B cell (primary cell): Measurements from ENCODE around the gene PARD3B. TPM values are rescaled to one million over a fixed set of nuclear protein-coding genes. Genes with fewer than 3 reads are reported as not detected.

Source experiments
- ATAC-seq: fragments of 200-7000 bp; cut with Tn5 transposase; one replicate; pipeline ENCODE4 v1.10.0; 2021; ENCODE audit warnings: low read depth, mild to moderate bottlenecking, moderate number of reproducible peaks, moderate library complexity
- CTCF ChIA-PET: fragments of 350-600 bp; sonication (Branson Sonifier 250); formaldehyde crosslinking; loops from one replicate; lab custom pipeline; 2021; ENCODE audit warnings: antibody characterized with exemption, inconsistent platforms; lab: Charles Lee
- POLR2A ChIA-PET: fragments of 350-600 bp; sonication (Branson Sonifier 250); formaldehyde crosslinking; loops from one replicate; lab custom pipeline; 2021; ENCODE audit warnings: antibody characterized with exemption; lab: Charles Lee
- DNase-seq: peaks from one replicate; pipeline ENCODE4 v3.0.0; 2013
- H2AFZ ChIP-seq: 2 replicates; pipeline ENCODE4 v1.6.1; 2012; ENCODE audit warnings: mild to moderate bottlenecking, low read depth, low read length; ENCODE audit not compliant: insufficient read depth, poor library complexity, severe bottlenecking
- H3K27ac ChIP-seq, 2 donors: 1 replicate in 1 of 2; 2 replicates in 1 of 2; pipeline ENCODE4 v1.5.1; 2012 to 2013; ENCODE audit warnings: low read length in 2 of 2, mild to moderate bottlenecking in 2 of 2, moderate library complexity in 1 of 2
- H3K27me3 ChIP-seq, 4 experiments: fragments of 200-600 bp in 1 of 4; sonication (generic) in 1 of 4; replicated peaks in 1 of 4; 1 replicate in 2 of 4; 2 replicates in 2 of 4; pipeline versions ENCODE4 v1.6.1 to v1.7.0; 2013 to 2016; ENCODE audit warnings: low read length in 3 of 4, mild to moderate bottlenecking in 2 of 4, mixed read lengths in 1 of 4, moderate library complexity in 1 of 4; ENCODE audit not compliant: insufficient read depth in 4 of 4, control insufficient read depth in 3 of 4; ENCODE audit errors: control extremely low read depth in 1 of 4
- H3K36me3 ChIP-seq, 2 experiments: replicated peaks in 1 of 2; 1 replicate in 1 of 2; 2 replicates in 1 of 2; pipeline versions ENCODE4 v1.6.1 to v1.7.1; 2013; ENCODE audit warnings: low read length in 1 of 2; ENCODE audit not compliant: insufficient read depth in 2 of 2, control insufficient read depth in 1 of 2; ENCODE audit errors: control extremely low read depth in 1 of 2, extremely low read depth in 1 of 2
- H3K4me1 ChIP-seq, 2 donors: fragments of 200-600 bp in 1 of 2; sonication (generic) in 1 of 2; 1 replicate in 1 of 2; 2 replicates in 1 of 2; pipeline versions ENCODE4 v1.5.1 to v1.6.1; 2013 to 2017; ENCODE audit warnings: low read length in 2 of 2; ENCODE audit not compliant: control insufficient read depth in 2 of 2, insufficient read depth in 2 of 2
- H3K4me2 ChIP-seq: replicated peaks from 2 replicates; pipeline ENCODE3; 2012; ENCODE audit warnings: mild to moderate bottlenecking, low read depth, low read length; ENCODE audit not compliant: poor library complexity, severe bottlenecking
- H3K4me3 ChIP-seq, 5 experiments: fragments of 200-600 bp in 1 of 5; sonication (generic) in 1 of 5; 1 replicate in 3 of 5; 2 replicates in 2 of 5; pipeline versions ENCODE4 v1.5.1 to v1.7.0; 2011 to 2016; ENCODE audit warnings: low read length in 4 of 5, mild to moderate bottlenecking in 4 of 5, low read depth in 2 of 5, control low read depth in 1 of 5, moderate library complexity in 1 of 5; ENCODE audit not compliant: insufficient read depth in 1 of 5; ENCODE audit errors: control extremely low read depth in 1 of 5, extremely low read depth in 1 of 5
- H3K79me2 ChIP-seq: fragments of 200-600 bp; sonication (generic); one replicate; pipeline ENCODE4 v1.6.0; 2016; ENCODE audit warnings: low read length; ENCODE audit not compliant: control insufficient read depth, insufficient read depth
- H3K9ac ChIP-seq: fragments of 200-600 bp; sonication (generic); 2 replicates; pipeline ENCODE4 v1.6.1; 2017; ENCODE audit warnings: mild to moderate bottlenecking, low read length, moderate library complexity
- H3K9me3 ChIP-seq, 3 donors: one replicate each; pipeline versions ENCODE4 v1.6.1 to v1.7.1; 2013; ENCODE audit warnings: low read length in 2 of 3; ENCODE audit not compliant: control insufficient read depth in 2 of 3, insufficient read depth in 1 of 3; ENCODE audit errors: control extremely low read depth in 1 of 3
- H4K20me1 ChIP-seq: 2 replicates; pipeline ENCODE4 v1.6.0; 2012; ENCODE audit warnings: mild to moderate bottlenecking, low read length; ENCODE audit not compliant: insufficient read depth, control insufficient read depth, poor library complexity, severe bottlenecking
- H3K27ac Mint-ChIP-seq: one replicate; pipeline ENCODE4 v1.8.0; 2021; ENCODE audit warnings: mixed read lengths
- H3K27me3 Mint-ChIP-seq: one replicate; pipeline ENCODE4 v1.8.0; 2021; ENCODE audit warnings: mixed read lengths
- H3K4me1 Mint-ChIP-seq: one replicate; pipeline ENCODE4 v1.8.0; 2021; ENCODE audit warnings: mixed read lengths
- H3K4me3 Mint-ChIP-seq: one replicate; pipeline ENCODE4 v1.8.0; 2021; ENCODE audit warnings: mixed read lengths
- H3K9me3 Mint-ChIP-seq: one replicate; pipeline ENCODE4 v1.8.0; 2022; ENCODE audit warnings: mixed read lengths; ENCODE audit not compliant: insufficient read depth
- EZH2 ChIP-seq: IDR thresholded peaks from 2 replicates; pipeline ENCODE4 v1.6.1; 2012; ENCODE audit warnings: borderline replicate concordance, low read depth, mild to moderate bottlenecking, moderate library complexity, low read length; ENCODE audit not compliant: insufficient read depth, poor library complexity, severe bottlenecking
- WGBS: methylation state at CpG from one replicate; pipeline ENCODE4 v1.1.5; 2013; ENCODE audit warnings: missing lambda C conversion rate; ENCODE audit not compliant: insufficient coverage; 5-methylcytosine and 5-hydroxymethylcytosine counted together
- intact Hi-C: fragments of 100-400 bp; cut with micrococcal nuclease; formaldehyde crosslinking; loops from one replicate; pipeline ENCODE4 v1.10.0; 2022
- polyA plus RNA-seq: library from polyadenylated mRNA; depleted of rRNA; stranded (reverse); fragments of >200 nt; gene quantifications from 2 replicates; pipeline ENCODE4 v1.2.3, GENCODE V29; 2012
- total RNA-seq, 2 donors: library from RNA; stranded (reverse); fragments of 120-200 nt in 1 of 2; gene quantifications; 1 replicate in 1 of 2; 2 replicates in 1 of 2; pipeline versions ENCODE4 v1.2.3 to v1.2.4, GENCODE V29; 2013 to 2022
- TF ChIP-seq, protein P1 (sequence below): fragments of 200-600 bp; IDR thresholded peaks from one replicate; pipeline ENCODE4 v1.8.0; 2022; ENCODE audit warnings: antibody characterized with exemption, mild to moderate bottlenecking

PARD3B gene
- total and polyA plus RNA-seq, 2 donors (not counting 1 experiment from before 2014, with no cell fraction given): not detected

DNA sequence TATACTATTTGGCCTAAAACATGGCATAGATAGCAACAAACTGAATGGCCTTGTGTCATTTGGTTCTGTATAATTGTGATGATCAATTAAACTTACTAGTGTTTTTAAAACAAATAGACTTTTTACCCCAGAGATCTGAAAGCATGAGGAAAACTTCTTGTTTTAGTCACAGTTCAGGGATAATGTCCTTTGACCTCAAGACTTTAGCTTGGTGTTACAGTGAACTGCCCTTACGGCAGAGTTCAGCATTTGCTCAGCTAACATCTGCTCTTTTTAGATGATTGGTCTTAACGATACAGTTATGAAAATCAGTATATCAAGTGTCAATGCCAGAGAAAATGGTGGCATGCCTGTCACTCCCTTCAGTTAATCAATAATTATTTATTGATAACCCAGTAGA, 429.2 kb downstream of the PARD3B start:
- H3K27me3 Mint-ChIP-seq: no peaks in the 10 kb centered on the region
- Histone ChIP-seq H3K27me3 (no peaks in the 10 kb centered on the region), H3K9ac (no peak overlapping the region), H2AFZ (no peak overlapping the region), H3K4me3 (no peak overlapping the region), H3K4me1 (no peaks in the 10 kb centered on the region), H4K20me1 (no peaks in the 10 kb centered on the region), H3K4me2 (no peak overlapping the region), H3K79me2 (no peaks in the 10 kb centered on the region), H3K9me3 (peaks cover 0 to 2% (median 0%) of the 10 kb centered on the region in 3 donors), H3K27ac (no peak overlapping the region), H3K36me3 (no peaks in the 10 kb centered on the region)
- no peak for TF ChIP-seq EZH2
- TF ChIP-seq, protein P1, sequence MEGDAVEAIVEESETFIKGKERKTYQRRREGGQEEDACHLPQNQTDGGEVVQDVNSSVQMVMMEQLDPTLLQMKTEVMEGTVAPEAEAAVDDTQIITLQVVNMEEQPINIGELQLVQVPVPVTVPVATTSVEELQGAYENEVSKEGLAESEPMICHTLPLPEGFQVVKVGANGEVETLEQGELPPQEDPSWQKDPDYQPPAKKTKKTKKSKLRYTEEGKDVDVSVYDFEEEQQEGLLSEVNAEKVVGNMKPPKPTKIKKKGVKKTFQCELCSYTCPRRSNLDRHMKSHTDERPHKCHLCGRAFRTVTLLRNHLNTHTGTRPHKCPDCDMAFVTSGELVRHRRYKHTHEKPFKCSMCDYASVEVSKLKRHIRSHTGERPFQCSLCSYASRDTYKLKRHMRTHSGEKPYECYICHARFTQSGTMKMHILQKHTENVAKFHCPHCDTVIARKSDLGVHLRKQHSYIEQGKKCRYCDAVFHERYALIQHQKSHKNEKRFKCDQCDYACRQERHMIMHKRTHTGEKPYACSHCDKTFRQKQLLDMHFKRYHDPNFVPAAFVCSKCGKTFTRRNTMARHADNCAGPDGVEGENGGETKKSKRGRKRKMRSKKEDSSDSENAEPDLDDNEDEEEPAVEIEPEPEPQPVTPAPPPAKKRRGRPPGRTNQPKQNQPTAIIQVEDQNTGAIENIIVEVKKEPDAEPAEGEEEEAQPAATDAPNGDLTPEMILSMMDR: no peak
- intact Hi-C loops: no loop called here
- no peak for DNase-seq
- no peaks in the 10 kb centered on the region for H3K9me3 Mint-ChIP-seq
- WGBS: no CpG with 5 or more reads among the region's 2 CpGs
- ChIA-PET POLR2A (no interaction called here), CTCF (no interaction called here)
- no peaks in the 10 kb centered on the region for H3K4me1 Mint-ChIP-seq
- no peak overlapping the region for H3K27ac Mint-ChIP-seq
- no peak overlapping the region for H3K4me3 Mint-ChIP-seq
- ATAC-seq: no peak

DNA sequence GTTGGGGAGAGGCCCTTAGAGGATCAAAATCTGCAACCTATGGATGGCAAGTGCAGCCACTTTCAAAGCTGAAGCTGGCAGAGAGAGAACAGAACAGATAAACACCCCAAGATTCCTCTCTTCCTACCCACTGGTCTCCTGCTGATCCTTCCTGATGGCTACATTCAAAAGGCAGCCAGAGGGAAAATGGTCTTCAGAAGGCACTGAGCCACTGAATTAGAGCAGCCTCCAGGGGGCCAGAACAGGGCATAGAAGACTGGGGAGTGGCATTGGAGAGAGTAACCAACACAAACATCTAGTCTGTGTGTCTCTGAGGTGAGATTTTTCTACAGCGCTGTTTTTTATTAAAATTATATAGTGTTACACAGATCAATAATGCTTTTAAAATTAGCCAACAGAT, 432.6 kb downstream of the PARD3B start:
- DNase-seq: no peak
- Histone ChIP-seq H3K9ac (no peak overlapping the region), H2AFZ (no peak overlapping the region), H3K4me1 (no peaks in the 10 kb centered on the region), H3K4me2 (no peak overlapping the region), H3K36me3 (no peaks in the 10 kb centered on the region), H3K79me2 (no peaks in the 10 kb centered on the region), H3K9me3 (peaks cover 0 to 2% (median 0%) of the 10 kb centered on the region in 3 donors), H3K27me3 (no peaks in the 10 kb centered on the region), H3K4me3 (no peak overlapping the region), H3K27ac (no peak overlapping the region), H4K20me1 (no peaks in the 10 kb centered on the region)
- ATAC-seq: no peak
- TF ChIP-seq EZH2: no peak
- TF ChIP-seq, protein P1: no peak
- WGBS: no CpG with 5 or more reads among the region's 1 CpG
- intact Hi-C loops: no loop called here
- H3K27ac Mint-ChIP-seq: no peak overlapping the region
- no peaks in the 10 kb centered on the region for H3K4me1 Mint-ChIP-seq
- no peak overlapping the region for H3K4me3 Mint-ChIP-seq
- ChIA-PET POLR2A (no interaction called here), CTCF (no interaction called here)
- H3K9me3 Mint-ChIP-seq: no peaks in the 10 kb centered on the region
- H3K27me3 Mint-ChIP-seq: no peaks in the 10 kb centered on the region
